Prostate gland (tissue), 2 donors: ENCODE results near the gene SCGB3A2. TPM values are rescaled to one million over a fixed set of nuclear protein-coding genes. Genes with fewer than 3 reads are reported as not detected.
"Not testable (repeated sequence)": the region's sequence is repeated elsewhere in the genome, so short reads cannot be mapped to it uniquely, and the experiment has no call there.

Experiments used
- DNase-seq: peaks from one replicate; pipeline ENCODE4 v3.0.0-alpha.2; 2019; ENCODE audit warnings: low spot score
- H3K27ac ChIP-seq, 2 donors: fragments of 200-600 bp; sonication (generic); 2 replicates each; pipeline ENCODE4 v1.5.1; 2017 to 2019
- H3K27me3 ChIP-seq: fragments of 200-600 bp; sonication (generic); replicated peaks from 2 replicates; pipeline ENCODE4 v1.5.1; 2019; ENCODE audit not compliant: insufficient read depth
- H3K36me3 ChIP-seq, 2 donors: fragments of 200-600 bp; sonication (generic); 1 replicate in 1 of 2; 2 replicates in 1 of 2; pipeline versions ENCODE4 v1.5.1 to v1.8.1; 2017 to 2019
- H3K4me1 ChIP-seq: fragments of 200-600 bp; sonication (generic); replicated peaks from 2 replicates; pipeline ENCODE4 v1.5.1; 2019
- H3K4me3 ChIP-seq, 2 donors: fragments of 200-600 bp; sonication (generic); 2 replicates each; pipeline ENCODE4 v1.5.1; 2017 to 2019
- H3K9me3 ChIP-seq: fragments of 200-600 bp; sonication (generic); 2 replicates; pipeline ENCODE4 v1.5.1; 2017
- POLR2A ChIP-seq: fragments of 450-650 bp; IDR thresholded peaks from one replicate; pipeline ENCODE4 v1.6.1; 2016; ENCODE audit warnings: antibody characterized with exemption, mild to moderate bottlenecking
- POLR2AphosphoS5 ChIP-seq: sonication (generic); formaldehyde crosslinking; IDR thresholded peaks from one replicate; pipeline ENCODE4 v1.6.1; 2017; ENCODE audit warnings: antibody characterized with exemption
- WGBS: methylation state at CpG from one replicate; pipeline ENCODE4 v1.1.5; 2018; 5-methylcytosine and 5-hydroxymethylcytosine counted together
- intact Hi-C: fragments of 100-400 bp; cut with DNase I; formaldehyde crosslinking; loops from one replicate; pipeline ENCODE4 v1.14.2; 2022
- total RNA-seq, 2 donors: library from RNA; depleted of rRNA; stranded (reverse); fragments of >200 nt; gene quantifications; one replicate each; pipeline ENCODE4 v1.1.0, GENCODE V29; 2016
- TF ChIP-seq, protein P1 (sequence below), 4 experiments: fragments of 200-600 bp in 2 of 4; fragments of 450-650 bp in 2 of 4; sonication (generic) in 2 of 4; IDR thresholded peaks; 1 replicate in 3 of 4; 2 replicates in 1 of 4; pipeline ENCODE4 v1.5.1; 2016 to 2019; ENCODE audit warnings: antibody characterized with exemption in 4 of 4, mild to moderate bottlenecking in 2 of 4, moderate library complexity in 2 of 4

The SCGB3A2 gene
- total RNA-seq, 2 donors from 2014 or later = not detected

DNA sequence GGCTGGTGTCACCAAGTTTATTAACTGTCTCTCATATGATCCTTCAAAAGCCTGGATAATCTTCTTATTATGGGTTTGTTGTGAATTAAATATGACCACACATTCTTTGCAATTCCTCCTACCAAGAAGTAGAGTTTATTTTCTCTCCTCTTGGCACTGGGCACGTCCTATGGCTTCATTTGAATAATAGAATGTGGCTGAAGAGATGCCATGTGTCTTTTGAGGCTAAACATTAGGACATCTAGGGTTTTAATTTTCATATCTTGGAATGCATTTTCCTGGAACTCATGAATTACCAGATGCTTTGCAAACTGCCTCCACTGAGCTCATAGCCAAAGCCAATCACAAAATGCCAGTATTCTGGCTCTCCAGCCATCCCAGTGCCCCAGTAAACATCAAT lies 19.9 kb upstream of the SCGB3A2 start:
- H3K4me1 ChIP-seq = no peaks in the 10 kb centered on the region
- intact Hi-C loops = no loop called here
- WGBS = 70% methylated on average over 1 of the region's 1 CpG

DNA sequence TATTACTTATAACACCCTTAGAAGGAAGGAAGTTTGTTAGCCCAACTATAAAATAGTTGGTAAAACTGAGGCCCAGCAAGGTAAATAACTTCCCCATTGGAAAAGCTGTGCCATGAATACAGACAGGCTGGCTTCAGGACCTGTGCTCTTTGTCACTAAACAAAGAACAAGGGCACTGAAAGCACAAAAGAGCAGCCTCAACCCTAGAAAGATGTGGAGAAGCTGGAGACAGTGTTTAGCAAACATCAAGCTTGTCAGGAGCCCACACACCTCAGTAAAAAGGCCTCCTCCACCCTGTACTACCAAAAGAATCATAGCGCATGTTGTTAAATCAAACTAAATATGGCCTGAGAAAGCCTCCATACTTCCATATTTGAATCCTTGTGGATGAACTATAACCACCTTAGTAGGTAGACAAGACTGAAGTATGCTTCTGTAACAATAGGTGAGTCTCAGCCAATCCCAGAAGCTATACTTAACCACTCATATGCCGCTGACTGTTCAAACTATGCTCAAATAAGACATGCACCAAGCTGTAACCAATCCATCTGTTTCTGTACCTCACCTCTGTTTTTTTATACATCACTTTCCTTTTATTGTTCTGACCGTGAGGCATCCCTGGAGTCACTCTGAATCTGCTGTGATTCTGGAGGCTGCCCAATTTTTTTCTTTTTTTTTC lies 18.4 kb upstream of the SCGB3A2 start:
- TF ChIP-seq POLR2AphosphoS5 (no peak), POLR2A (no peak)
- TF ChIP-seq, protein P1, sequence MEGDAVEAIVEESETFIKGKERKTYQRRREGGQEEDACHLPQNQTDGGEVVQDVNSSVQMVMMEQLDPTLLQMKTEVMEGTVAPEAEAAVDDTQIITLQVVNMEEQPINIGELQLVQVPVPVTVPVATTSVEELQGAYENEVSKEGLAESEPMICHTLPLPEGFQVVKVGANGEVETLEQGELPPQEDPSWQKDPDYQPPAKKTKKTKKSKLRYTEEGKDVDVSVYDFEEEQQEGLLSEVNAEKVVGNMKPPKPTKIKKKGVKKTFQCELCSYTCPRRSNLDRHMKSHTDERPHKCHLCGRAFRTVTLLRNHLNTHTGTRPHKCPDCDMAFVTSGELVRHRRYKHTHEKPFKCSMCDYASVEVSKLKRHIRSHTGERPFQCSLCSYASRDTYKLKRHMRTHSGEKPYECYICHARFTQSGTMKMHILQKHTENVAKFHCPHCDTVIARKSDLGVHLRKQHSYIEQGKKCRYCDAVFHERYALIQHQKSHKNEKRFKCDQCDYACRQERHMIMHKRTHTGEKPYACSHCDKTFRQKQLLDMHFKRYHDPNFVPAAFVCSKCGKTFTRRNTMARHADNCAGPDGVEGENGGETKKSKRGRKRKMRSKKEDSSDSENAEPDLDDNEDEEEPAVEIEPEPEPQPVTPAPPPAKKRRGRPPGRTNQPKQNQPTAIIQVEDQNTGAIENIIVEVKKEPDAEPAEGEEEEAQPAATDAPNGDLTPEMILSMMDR (IDR thresholded peaks at IDR 0.05) = no peak
- 76% methylated on average over 3 of the region's 3 CpGs for WGBS
- no peak for DNase-seq
- Histone ChIP-seq H3K36me3 (no peaks in the 10 kb centered on the region), H3K9me3 (no peaks in the 10 kb centered on the region), H3K27ac (no peak overlapping the region), H3K4me1 (no peaks in the 10 kb centered on the region), H3K4me3 (no peak overlapping the region), H3K27me3 (no peaks in the 10 kb centered on the region)
- intact Hi-C loops = no loop called here

More for the DNA sequence above, 19.9 kb upstream of the SCGB3A2 start:
- H3K27ac ChIP-seq = no peak overlapping the region
- TF ChIP-seq, protein P1 (IDR thresholded peaks at IDR 0.05) = no peak
- TF ChIP-seq POLR2AphosphoS5 = no peak
- TF ChIP-seq POLR2A = no peak
- H3K27me3 ChIP-seq = no peaks in the 10 kb centered on the region
- H3K36me3 ChIP-seq = no peaks in the 10 kb centered on the region
- no peak for DNase-seq
- H3K9me3 ChIP-seq = no peaks in the 10 kb centered on the region
- no peak overlapping the region for H3K4me3 ChIP-seq

DNA sequence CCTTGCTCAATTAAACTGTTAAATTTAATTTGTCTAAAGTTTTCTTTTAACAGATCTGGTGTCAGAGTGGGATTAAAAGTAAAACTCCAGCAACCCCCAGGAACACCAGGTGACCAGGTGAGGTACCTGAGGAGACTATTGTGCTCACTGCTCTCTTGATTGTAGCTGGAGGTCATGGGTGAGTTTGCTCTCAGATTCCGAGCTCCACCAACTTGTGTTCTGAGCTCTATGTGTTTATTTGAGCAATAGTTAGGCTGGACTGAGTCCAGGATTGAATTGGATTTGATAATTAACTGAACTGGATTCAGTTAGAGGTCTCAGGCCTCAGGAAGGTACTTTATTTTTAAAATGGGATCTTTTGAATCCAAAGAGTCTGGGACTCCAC lies 17.9 kb upstream of the SCGB3A2 start:
- TF ChIP-seq POLR2A = no peak
- Histone ChIP-seq H3K4me1 (no peaks in the 10 kb centered on the region), H3K27ac (no peak overlapping the region), H3K9me3 (no peaks in the 10 kb centered on the region), H3K36me3 (no peaks in the 10 kb centered on the region), H3K27me3 (no peaks in the 10 kb centered on the region), H3K4me3 (no peak overlapping the region)
- 70% methylated on average over 1 of the region's 1 CpG for WGBS
- DNase-seq = no peak
- intact Hi-C loops = no loop called here

DNA sequence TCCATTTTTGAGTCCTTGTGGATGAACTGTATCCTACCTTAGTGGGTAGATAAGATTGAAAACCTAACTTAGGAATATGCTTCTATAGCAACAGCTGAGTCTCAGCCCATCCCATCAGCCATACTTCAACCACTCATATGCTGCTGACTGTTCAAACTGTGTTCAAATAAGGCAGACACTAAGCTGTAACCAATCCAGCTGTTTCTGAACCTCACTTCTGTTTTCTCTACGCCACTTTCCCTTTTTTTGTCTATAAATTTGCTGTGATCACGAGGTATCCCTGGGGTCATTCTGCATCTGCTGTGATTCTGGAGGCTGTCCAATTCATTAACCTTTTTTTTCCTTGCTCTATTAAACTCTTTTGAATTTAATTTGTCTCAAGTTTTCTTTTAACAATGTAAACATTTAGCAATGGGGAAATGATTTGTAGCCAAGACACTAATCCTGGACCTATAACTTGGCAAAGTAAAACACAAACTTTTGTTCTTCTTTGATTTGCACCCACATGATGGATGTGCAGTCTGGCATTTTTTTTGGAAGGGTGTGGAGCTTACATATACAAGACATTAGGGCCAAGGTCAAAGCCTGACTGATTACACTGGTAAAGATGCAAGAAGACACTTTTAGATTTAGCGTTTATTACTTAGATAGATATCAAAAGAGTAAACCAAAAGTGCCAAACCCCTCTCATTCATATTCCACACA lies 14.9 kb upstream of the SCGB3A2 start:
- 10% methylated on average over 3 of the region's 3 CpGs for WGBS
- H3K4me3 ChIP-seq = no peak overlapping the region
- TF ChIP-seq POLR2AphosphoS5 (no peak), POLR2A (no peak)
- TF ChIP-seq, protein P1 (IDR thresholded peaks at IDR 0.05) = no peak
- H3K9me3 ChIP-seq = no peaks in the 10 kb centered on the region
- H3K27ac ChIP-seq = no peak overlapping the region
- H3K4me1 ChIP-seq = no peaks in the 10 kb centered on the region
- no peaks in the 10 kb centered on the region for H3K27me3 ChIP-seq
- intact Hi-C loops = no loop called here
- H3K36me3 ChIP-seq = no peaks in the 10 kb centered on the region
- no peak for DNase-seq

DNA sequence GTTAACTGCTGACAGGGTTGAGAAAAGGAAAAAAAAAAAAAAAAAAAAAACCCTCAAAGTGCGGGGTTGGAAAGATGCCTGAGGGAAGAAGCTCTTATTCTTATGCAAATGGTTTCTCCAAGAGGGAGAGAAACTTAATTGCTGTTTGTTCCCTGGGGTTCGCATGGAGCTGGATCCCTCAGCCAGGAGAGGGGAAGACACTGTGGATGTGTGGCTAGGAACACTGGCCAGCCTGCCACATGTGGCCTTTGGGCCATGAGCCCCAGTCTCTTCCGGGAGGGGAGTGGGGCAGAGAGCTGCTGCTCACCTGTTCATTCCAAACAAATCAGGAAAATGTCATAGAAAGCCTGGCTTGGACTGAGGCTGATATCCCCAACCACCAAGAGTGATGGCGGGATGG lies 9.4 kb upstream of the SCGB3A2 start:
- no peaks in the 10 kb centered on the region for H3K4me1 ChIP-seq
- no peak for TF ChIP-seq POLR2A
- TF ChIP-seq, protein P1 (IDR thresholded peaks at IDR 0.05) = no peak
- TF ChIP-seq POLR2AphosphoS5 = no peak
- no peak for DNase-seq
- no peaks in the 10 kb centered on the region for H3K9me3 ChIP-seq
- no peak overlapping the region for H3K4me3 ChIP-seq
- H3K36me3 ChIP-seq = no peaks in the 10 kb centered on the region
- 40% methylated on average over 4 of the region's 4 CpGs for WGBS
- H3K27ac ChIP-seq = no peak overlapping the region
- intact Hi-C loops = no loop called here
- H3K27me3 ChIP-seq = no peaks in the 10 kb centered on the region

DNA sequence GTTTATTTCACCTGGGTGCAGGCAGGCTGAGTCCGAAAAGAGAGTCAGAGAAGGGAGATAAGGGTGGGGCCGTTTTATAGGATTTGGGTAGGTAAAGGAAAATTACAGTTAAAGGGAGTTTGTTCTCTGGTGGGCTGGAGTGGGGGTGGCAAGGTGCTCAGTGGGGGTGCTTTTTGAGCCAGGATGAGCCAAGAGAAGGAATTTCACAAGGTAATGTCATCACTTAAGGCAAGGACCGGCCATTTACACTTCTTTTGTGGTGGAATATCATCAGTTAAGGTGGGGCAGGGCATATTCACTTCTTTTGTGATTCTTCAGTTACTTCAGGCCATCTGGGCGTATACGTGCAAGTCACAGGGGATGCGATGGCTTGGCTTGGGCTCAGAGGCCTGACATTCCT lies 8.6 kb upstream of the SCGB3A2 start:
- DNase-seq, H3K27ac ChIP-seq, H3K4me3 ChIP-seq, H3K4me1 ChIP-seq, H3K27me3 ChIP-seq, intact Hi-C loops, H3K9me3 ChIP-seq, H3K36me3 ChIP-seq: not testable (repeated sequence)
- WGBS = 57% methylated on average over 6 of the region's 6 CpGs

DNA sequence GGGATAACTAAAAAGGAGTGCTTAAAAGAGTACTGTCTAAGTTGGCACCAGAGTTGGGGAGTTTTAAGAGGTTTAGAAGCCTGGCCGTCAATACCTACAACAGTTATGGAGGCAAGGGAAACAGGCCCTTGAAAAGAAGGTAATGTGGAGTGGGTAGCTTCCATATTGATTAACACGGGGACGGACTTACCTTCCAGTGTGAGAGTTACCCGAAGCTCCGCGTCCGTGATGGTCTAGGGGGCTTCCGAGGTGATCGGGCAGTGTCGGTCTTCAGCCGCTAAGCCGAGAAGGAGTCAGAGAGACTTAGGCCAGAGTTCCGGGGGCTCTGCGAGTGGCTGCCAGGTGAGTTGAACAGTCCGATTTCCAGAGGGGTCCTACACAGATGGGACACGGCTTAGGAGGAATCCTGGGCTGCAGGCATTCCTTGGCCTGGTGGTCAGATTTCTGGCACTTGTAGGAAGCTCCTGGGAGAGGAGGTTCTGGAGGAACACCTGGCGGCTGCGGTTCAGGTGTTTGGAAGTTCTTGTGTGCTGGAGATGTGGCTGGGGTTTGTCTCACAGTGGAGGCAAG lies 6.4 kb upstream of the SCGB3A2 start:
- H3K36me3 ChIP-seq, intact Hi-C loops, H3K27ac ChIP-seq, DNase-seq, H3K4me3 ChIP-seq, H3K9me3 ChIP-seq, H3K4me1 ChIP-seq, H3K27me3 ChIP-seq: not testable (repeated sequence)
- 96% methylated on average over 18 of the region's 18 CpGs for WGBS
